ENCODE data around the gene ZNF507.

Gene ZNF507

DNA sequence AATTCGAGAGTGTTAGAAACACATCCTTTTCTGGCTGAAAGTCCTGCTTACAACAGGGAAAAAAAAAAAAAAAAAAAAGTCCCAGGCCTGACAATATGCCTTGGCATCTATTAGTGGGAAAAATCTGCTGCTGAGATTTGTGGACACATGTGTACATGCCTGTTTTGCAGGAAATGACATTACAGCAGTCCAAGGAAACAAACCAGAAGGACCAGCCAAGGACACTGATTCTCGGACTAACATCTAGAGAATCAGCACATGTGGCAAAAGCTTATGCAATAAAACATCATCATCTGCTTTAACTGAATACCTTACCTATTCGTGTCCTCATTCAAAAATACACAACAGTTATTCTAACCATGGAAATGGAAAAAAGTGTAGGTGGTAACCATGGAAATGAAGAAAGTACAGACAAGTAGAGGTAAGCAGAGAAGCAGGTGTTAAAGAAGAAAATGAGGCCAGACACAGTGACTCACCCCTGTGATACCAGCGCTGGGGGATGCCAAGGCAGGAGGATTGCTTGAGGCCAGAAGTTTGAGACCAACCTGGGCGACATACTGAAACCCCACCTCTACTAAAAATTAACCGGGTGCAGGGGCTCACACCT, 50.7 kb downstream of the ZNF507 start:
- Histone ChIP-seq H3K36me3 (ENCODE audit: control insufficient read depth, insufficient read depth, low read length) (peaks cover 4% of the 10 kb centered on the region), H3K4me3 (ENCODE audit: extremely low read depth, insufficient read depth, low read length, poor library complexity, severe bottlenecking) (no peak overlapping the region), H3K27ac (ENCODE audit: low read depth, low read length, severe bottlenecking) (no peak overlapping the region), H3K4me1 (ENCODE audit: control insufficient read depth, insufficient read depth, low read length, poor library complexity, severe bottlenecking) (no peaks in the 10 kb centered on the region), H3K9me3 (ENCODE audit: control insufficient read depth, low read length) (no peaks in the 10 kb centered on the region)
- 88 to 94% methylated on average over 2 to 3 of the region's 6 CpGs for WGBS, 2 experiments (ENCODE audit: insufficient coverage in 2 of 2)

DNA sequence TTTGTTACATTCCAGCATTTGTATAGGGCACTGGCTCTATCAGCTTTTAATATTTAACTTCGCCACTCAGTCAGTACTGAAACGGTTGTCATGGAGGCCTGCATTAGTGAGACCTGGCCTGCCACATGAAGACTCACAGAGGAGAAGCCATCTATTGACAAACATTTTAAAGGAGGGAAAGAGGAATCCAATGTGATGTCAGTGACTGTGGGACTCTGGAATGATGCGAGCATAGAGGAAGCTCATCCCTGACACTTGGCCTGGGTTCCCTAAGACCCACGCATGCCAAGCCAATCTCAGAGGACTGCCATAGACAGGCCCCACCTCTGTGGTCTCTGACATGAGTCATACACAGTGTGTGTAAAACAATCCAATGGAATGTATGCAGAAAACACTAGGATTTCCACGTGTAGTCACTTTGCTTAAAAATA, 52.3 kb downstream of the ZNF507 start:
- Histone ChIP-seq H3K27ac (ENCODE audit: low read depth, low read length, severe bottlenecking) (no peak overlapping the region), H3K4me3 (ENCODE audit: extremely low read depth, insufficient read depth, low read length, poor library complexity, severe bottlenecking) (no peak overlapping the region), H3K36me3 (ENCODE audit: control insufficient read depth, insufficient read depth, low read length) (peaks cover 4% of the 10 kb centered on the region), H3K9me3 (ENCODE audit: control insufficient read depth, low read length) (no peaks in the 10 kb centered on the region), H3K4me1 (ENCODE audit: control insufficient read depth, insufficient read depth, low read length, poor library complexity, severe bottlenecking) (no peaks in the 10 kb centered on the region)
- 78 to 100% methylated on average over 3 to 4 of the region's 5 CpGs for WGBS, 2 experiments (ENCODE audit: insufficient coverage in 2 of 2)

DNA sequence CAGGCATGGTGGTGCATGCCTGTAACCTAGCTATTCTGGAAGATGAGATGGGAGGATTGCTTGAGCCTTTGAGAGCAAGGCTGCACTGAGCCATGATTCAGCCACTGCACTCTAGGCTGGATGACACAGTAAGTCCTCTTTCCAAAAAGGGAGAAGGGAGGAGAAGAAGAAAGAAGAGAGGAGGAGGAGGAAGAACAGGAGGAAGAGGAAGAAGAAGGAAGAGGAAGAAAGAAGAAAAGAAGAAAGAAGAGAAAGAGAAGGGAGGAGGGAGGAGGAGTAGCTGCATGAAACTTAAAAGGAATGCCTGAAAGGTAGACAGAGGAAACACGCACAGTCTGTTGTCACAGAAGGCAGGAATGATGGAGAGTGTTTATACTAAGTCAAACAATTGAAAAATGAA, 56.6 kb downstream of the ZNF507 start:
- Histone ChIP-seq H3K9me3 (ENCODE audit: control insufficient read depth, low read length) (no peaks in the 10 kb centered on the region), H3K36me3 (ENCODE audit: control insufficient read depth, insufficient read depth, low read length) (peaks cover 4% of the 10 kb centered on the region), H3K27ac (ENCODE audit: low read depth, low read length, severe bottlenecking) (no peak overlapping the region), H3K4me3 (ENCODE audit: extremely low read depth, insufficient read depth, low read length, poor library complexity, severe bottlenecking) (no peak overlapping the region), H3K4me1 (ENCODE audit: control insufficient read depth, insufficient read depth, low read length, poor library complexity, severe bottlenecking) (peaks cover 8% of the 10 kb centered on the region)
- 91 to 94% methylated on average over 1 of the region's 1 CpG for WGBS, 2 experiments (ENCODE audit: insufficient coverage in 2 of 2)

- H3K27ac ChIP-seq (ENCODE audit: low read depth, low read length, severe bottlenecking): no peak overlapping the region
- no peak overlapping the region for H3K4me3 ChIP-seq (ENCODE audit: extremely low read depth, insufficient read depth, low read length, poor library complexity, severe bottlenecking)
- no peaks in the 10 kb centered on the region for H3K9me3 ChIP-seq (ENCODE audit: control insufficient read depth, low read length)
- H3K4me1 ChIP-seq (ENCODE audit: control insufficient read depth, insufficient read depth, low read length, poor library complexity, severe bottlenecking): peaks cover 8% of the 10 kb centered on the region
- WGBS, 2 experiments (ENCODE audit: insufficient coverage in 2 of 2): 86 to 87% methylated on average over 4 of the region's 5 CpGs
- peaks cover 9% of the 10 kb centered on the region for H3K36me3 ChIP-seq (ENCODE audit: control insufficient read depth, insufficient read depth, low read length)
Observed at GRCh38 chr19:32403291-32403995, 58.0 kb downstream of the ZNF507 start.

DNA sequence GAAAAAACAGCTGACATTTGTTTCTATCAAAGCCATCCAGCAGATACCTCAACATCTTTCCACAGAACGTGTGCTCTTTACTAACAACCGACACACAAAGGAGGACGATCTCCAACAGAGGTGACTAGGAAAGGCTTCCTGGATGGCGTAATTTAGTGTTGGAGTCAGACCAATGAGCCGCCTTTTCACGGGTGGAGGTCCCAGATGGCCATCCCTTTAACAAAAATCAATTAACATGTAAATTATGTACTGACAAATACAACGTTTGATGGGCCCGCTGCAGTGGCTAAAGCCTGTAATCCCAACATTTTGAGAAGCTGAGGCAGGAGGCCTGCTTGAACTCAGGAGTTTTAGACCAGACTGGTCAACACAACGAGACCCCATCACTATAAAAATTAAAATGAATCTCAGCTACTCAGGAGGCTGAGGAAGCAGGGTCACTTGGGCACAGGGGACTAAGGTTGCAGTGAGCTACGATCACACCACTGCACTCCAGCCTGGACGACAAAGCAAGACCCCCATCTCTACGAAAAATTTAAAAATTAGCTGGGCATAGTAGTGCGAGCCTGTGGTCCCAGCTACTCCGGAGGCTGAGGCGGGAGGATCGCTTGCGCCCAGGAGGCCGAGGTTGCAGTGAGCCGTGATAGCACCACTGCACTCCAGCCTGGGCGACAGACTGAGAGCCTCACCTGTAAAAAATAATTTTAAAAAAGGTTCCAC, 59.0 kb downstream of the ZNF507 start:
- peaks cover 18% of the 10 kb centered on the region for H3K36me3 ChIP-seq (ENCODE audit: control insufficient read depth, insufficient read depth, low read length)
- H3K27ac ChIP-seq (ENCODE audit: low read depth, low read length, severe bottlenecking): peak overlapping the region; percentile 96
- 42 to 48% methylated on average over 14 of the region's 20 CpGs for WGBS, 2 experiments (ENCODE audit: insufficient coverage in 2 of 2)

DNA sequence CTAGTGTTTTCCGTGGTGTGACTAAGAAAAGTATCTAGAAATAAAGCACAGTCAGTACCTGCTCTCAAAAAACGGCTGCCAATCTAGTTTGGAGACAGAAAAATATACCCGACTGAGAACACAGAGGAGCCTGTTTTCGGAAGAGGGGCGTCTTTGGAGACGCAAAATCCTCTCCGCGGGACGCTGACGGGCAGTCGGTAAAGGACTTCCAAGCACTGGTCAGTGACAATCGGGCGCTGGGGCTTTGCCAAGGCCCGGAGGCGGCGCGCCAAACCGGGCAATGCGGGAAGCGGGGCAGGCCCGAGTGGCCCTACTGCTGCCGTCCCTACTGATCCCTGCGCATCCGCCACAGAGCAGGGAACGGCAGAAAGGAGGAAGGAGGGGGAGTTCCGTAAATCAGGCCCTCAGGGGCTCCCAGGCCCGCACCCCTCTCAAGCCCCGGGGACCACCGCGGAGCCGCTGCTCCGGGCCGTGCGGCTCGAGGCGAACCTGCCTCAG, 59.6 kb downstream of the ZNF507 start:
- Histone ChIP-seq H3K9me3 (ENCODE audit: control insufficient read depth, low read length) (no peaks in the 10 kb centered on the region), H3K27ac (ENCODE audit: low read depth, low read length, severe bottlenecking) (peak overlapping the region; percentile 96), H3K4me1 (ENCODE audit: control insufficient read depth, insufficient read depth, low read length, poor library complexity, severe bottlenecking) (peaks cover 8% of the 10 kb centered on the region), H3K4me3 (ENCODE audit: extremely low read depth, insufficient read depth, low read length, poor library complexity, severe bottlenecking) (peak overlapping the region; percentile 76), H3K36me3 (ENCODE audit: control insufficient read depth, insufficient read depth, low read length) (peaks cover 24% of the 10 kb centered on the region)
- WGBS, 2 experiments (ENCODE audit: insufficient coverage in 2 of 2): 0 to 1% methylated on average over 28 to 34 of the region's 36 CpGs

More for the DNA sequence above, 59.0 kb downstream of the ZNF507 start:
- no peaks in the 10 kb centered on the region for H3K9me3 ChIP-seq (ENCODE audit: control insufficient read depth, low read length)
- peaks cover 8% of the 10 kb centered on the region for H3K4me1 ChIP-seq (ENCODE audit: control insufficient read depth, insufficient read depth, low read length, poor library complexity, severe bottlenecking)
- peak overlapping the region; percentile 76 for H3K4me3 ChIP-seq (ENCODE audit: extremely low read depth, insufficient read depth, low read length, poor library complexity, severe bottlenecking)

GRCh38 chr19:32405431-32406160, 60.2 kb downstream of the ZNF507 start, which contains the start of gene DPY19L3:
TSS of gene DPY19L3 (plus strand) at chr19:32405770. CDS start at chr19:32408254, 2,484 bp downstream.
- H3K4me1 ChIP-seq (ENCODE audit: control insufficient read depth, insufficient read depth, low read length, poor library complexity, severe bottlenecking): peaks cover 8% of the 10 kb centered on the region
- H3K9me3 ChIP-seq (ENCODE audit: control insufficient read depth, low read length): no peaks in the 10 kb centered on the region
- peak within 1 kb of the TSS; percentile 96 for H3K27ac ChIP-seq (ENCODE audit: low read depth, low read length, severe bottlenecking)
- H3K4me3 ChIP-seq (ENCODE audit: extremely low read depth, insufficient read depth, low read length, poor library complexity, severe bottlenecking): peak within 1 kb of the TSS; percentile 76
- 0 to 1% methylated on average over 55 to 65 of the region's 104 CpGs for WGBS, 2 experiments (ENCODE audit: insufficient coverage in 2 of 2)
- peaks cover 29% of the 10 kb centered on the region for H3K36me3 ChIP-seq (ENCODE audit: control insufficient read depth, insufficient read depth, low read length)

DNA sequence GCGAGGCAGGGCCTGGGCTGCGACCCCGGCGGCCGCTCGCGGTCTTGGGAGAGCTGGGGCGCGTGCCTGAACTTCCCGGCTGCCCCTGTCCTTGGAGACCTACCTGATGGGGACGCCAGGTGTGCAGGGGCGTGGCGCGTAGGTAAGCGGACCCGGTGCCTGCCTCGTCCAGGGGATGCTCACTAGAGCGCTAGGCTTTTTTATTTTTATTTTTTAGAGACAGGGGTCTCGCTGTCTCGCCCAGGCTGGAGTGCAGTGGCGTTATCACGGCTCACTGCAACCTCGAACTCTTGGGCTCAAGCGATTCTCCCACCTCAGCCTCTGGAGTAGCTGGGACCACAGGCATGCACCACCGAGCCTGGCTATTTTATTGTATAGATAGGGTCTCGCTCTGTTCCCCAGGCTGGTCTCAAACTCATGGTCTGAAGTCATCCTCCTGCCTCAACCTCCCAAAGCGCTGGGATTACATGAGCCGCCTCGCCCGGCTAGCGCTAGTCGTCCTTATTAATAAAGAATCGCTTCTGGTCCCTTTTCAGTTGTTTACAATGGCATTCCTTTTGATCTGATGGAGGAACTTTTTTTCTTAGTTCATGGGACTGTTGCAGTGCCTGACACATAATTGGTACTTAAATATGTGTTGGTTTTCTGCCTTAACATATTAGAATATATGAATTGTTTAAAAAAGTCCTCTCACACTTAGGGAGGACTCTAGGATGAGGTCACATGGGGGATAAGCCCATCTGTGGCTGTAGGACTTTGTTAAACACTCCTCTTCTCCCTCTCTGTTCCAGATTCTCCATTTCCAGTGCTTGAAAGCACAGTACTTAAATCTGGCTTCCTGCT, 61.0 kb downstream of the ZNF507 start:
- 5% methylated on average over 29 to 31 of the region's 33 CpGs for WGBS, 2 experiments (ENCODE audit: insufficient coverage in 2 of 2)
- Histone ChIP-seq H3K4me1 (ENCODE audit: control insufficient read depth, insufficient read depth, low read length, poor library complexity, severe bottlenecking) (peaks cover 8% of the 10 kb centered on the region), H3K9me3 (ENCODE audit: control insufficient read depth, low read length) (no peaks in the 10 kb centered on the region), H3K27ac (ENCODE audit: low read depth, low read length, severe bottlenecking) (peak overlapping the region; percentile 39), H3K36me3 (ENCODE audit: control insufficient read depth, insufficient read depth, low read length) (peaks cover 37% of the 10 kb centered on the region), H3K4me3 (ENCODE audit: extremely low read depth, insufficient read depth, low read length, poor library complexity, severe bottlenecking) (peak overlapping the region; percentile 76)

- Histone ChIP-seq H3K4me3 (ENCODE audit: extremely low read depth, insufficient read depth, low read length, poor library complexity, severe bottlenecking) (peak overlapping the region; percentile 76), H3K27ac (ENCODE audit: low read depth, low read length, severe bottlenecking) (no peak overlapping the region), H3K36me3 (ENCODE audit: control insufficient read depth, insufficient read depth, low read length) (peaks cover 45% of the 10 kb centered on the region), H3K4me1 (ENCODE audit: control insufficient read depth, insufficient read depth, low read length, poor library complexity, severe bottlenecking) (peaks cover 8% of the 10 kb centered on the region), H3K9me3 (ENCODE audit: control insufficient read depth, low read length) (no peaks in the 10 kb centered on the region)
- WGBS, 2 experiments (ENCODE audit: insufficient coverage in 2 of 2): 94 to 96% methylated on average over 11 to 12 of the region's 19 CpGs
Observed at GRCh38 chr19:32407004-32407992, 61.9 kb downstream of the ZNF507 start.

Measured in mesodermal cell (in vitro differentiated cells).